HuH-7 (cell line): Measurements from ENCODE around the gene TGFBR1.
"Not testable (repeated sequence)": the region's sequence is repeated elsewhere in the genome, so short reads cannot be mapped to it uniquely, and the experiment has no call there.

Source experiments
- DNase-seq: peaks from one replicate; pipeline ENCODE4 v3.0.0; 2011; ENCODE audit warnings: low spot score

Gene TGFBR1

GRCh38 chr9:99189887-99190596, 85.1 kb downstream of the TGFBR1 start:
- no peak for DNase-seq

- DNase-seq = no peak
These were observed 85.8 kb downstream of the TGFBR1 start for GRCh38 chr9:99190597-99191283.

GRCh38 chr9:99192786-99193465, 88.0 kb downstream of the TGFBR1 start:
- DNase-seq = no peak

GRCh38 chr9:99193466-99193821, 88.5 kb downstream of the TGFBR1 start:
- no peak for DNase-seq

GRCh38 chr9:99196484-99196883, 91.6 kb downstream of the TGFBR1 start:
- DNase-seq = not testable (repeated sequence)

GRCh38 chr9:99197124-99197630, 92.3 kb downstream of the TGFBR1 start:
- no peak for DNase-seq

GRCh38 chr9:99197987-99198386, 93.1 kb downstream of the TGFBR1 start:
- no peak for DNase-seq

- DNase-seq = no peak
These were observed 95.1 kb downstream of the TGFBR1 start for GRCh38 chr9:99199938-99200539.

- no peak for DNase-seq
These were observed 96.7 kb downstream of the TGFBR1 start for GRCh38 chr9:99201603-99202002.
